IMR-90 (cell line): Measurements from ENCODE around the gene TCF7L1.

Experiments used
- BHLHE40 ChIP-seq: fragments of 150-350 bp; IDR thresholded peaks from 2 replicates; pipeline ENCODE4 v1.6.1; 2016; ENCODE audit warnings: mild to moderate bottlenecking, low read depth, low read length
- CEBPB ChIP-seq: IDR thresholded peaks from 2 replicates; pipeline ENCODE4 v1.6.1; 2012; ENCODE audit warnings: low read depth, low read length, improper control_type of control experiment
- CTCF ChIP-seq: conservative IDR thresholded peaks from 2 replicates; pipeline ENCODE4 v1.5.1; 2012; ENCODE audit warnings: mild to moderate bottlenecking, low read depth, low read length, improper control_type of control experiment
- ELK1 ChIP-seq: fragments of 150-350 bp; IDR thresholded peaks from 2 replicates; pipeline ENCODE4 v1.6.1; 2016; ENCODE audit warnings: low read depth, mild to moderate bottlenecking, low read length, moderate library complexity, borderline replicate concordance
- FOS ChIP-seq: fragments of 150-350 bp; IDR thresholded peaks from 2 replicates; pipeline ENCODE4 v1.6.1; 2016; ENCODE audit warnings: low read depth, low read length
- MAFK ChIP-seq: IDR thresholded peaks from 2 replicates; pipeline ENCODE4 v1.6.1; 2012; ENCODE audit warnings: low read depth, low read length, improper control_type of control experiment
- MAZ ChIP-seq: IDR thresholded peaks from 2 replicates; pipeline ENCODE4 v1.6.1; 2012; ENCODE audit warnings: low read depth, mild to moderate bottlenecking, low read length, improper control_type of control experiment, moderate library complexity, borderline replicate concordance
- MXI1 ChIP-seq: IDR thresholded peaks from 2 replicates; pipeline ENCODE4 v1.6.1; 2012; ENCODE audit warnings: low read depth, mild to moderate bottlenecking, low read length, moderate library complexity, borderline replicate concordance
- NFE2L2 ChIP-seq: fragments of 150-350 bp; IDR thresholded peaks from 2 replicates; pipeline ENCODE4 v1.6.1; 2016; ENCODE audit warnings: low read depth, mild to moderate bottlenecking, low read length
- POLR2A ChIP-seq: IDR thresholded peaks from 2 replicates; pipeline ENCODE4 v1.6.1; 2012; ENCODE audit warnings: mild to moderate bottlenecking, low read depth, low read length
- RAD21 ChIP-seq: IDR thresholded peaks from 2 replicates; pipeline ENCODE4 v1.6.1; 2012; ENCODE audit warnings: low read length, improper control_type of control experiment
- RCOR1 ChIP-seq: IDR thresholded peaks from 2 replicates; pipeline ENCODE4 v1.6.1; 2012; ENCODE audit warnings: mild to moderate bottlenecking, low read length, improper control_type of control experiment; ENCODE audit not compliant: insufficient replicate concordance
- SMC3 ChIP-seq: fragments of 150-350 bp; IDR thresholded peaks from 2 replicates; pipeline ENCODE4 v1.6.1; 2016; ENCODE audit warnings: low read depth, mild to moderate bottlenecking, antibody characterized with exemption, low read length, moderate library complexity
- USF2 ChIP-seq: fragments of 150-350 bp; IDR thresholded peaks from 2 replicates; pipeline ENCODE4 v1.6.1; 2017; ENCODE audit warnings: mild to moderate bottlenecking, antibody characterized with exemption, low read length, low read depth

GRCh38 chr2:85189606-85190270 lies 56.5 kb downstream of the TCF7L1 start:
- TF ChIP-seq BHLHE40 (no peak), USF2 (no peak), CTCF (no peak), MAFK (no peak), ELK1 (no peak), FOS (no peak), POLR2A (no peak), CEBPB (no peak), RAD21 (no peak), RCOR1 (no peak), MXI1 (no peak), NFE2L2 (no peak), SMC3 (no peak), MAZ (no peak)
